HG02970 (cell line): Measurements from ENCODE around the gene GSC2.

Experiments
- ATAC-seq: cut with Tn5 transposase; IDR thresholded peaks from one replicate; pipeline ENCODE4 v1.9.1; 2021; ENCODE audit warnings: mild to moderate bottlenecking, moderate library complexity, moderate number of reproducible peaks; ENCODE audit not compliant: unreplicated experiment, low FRiP score

GSC2 gene

DNA sequence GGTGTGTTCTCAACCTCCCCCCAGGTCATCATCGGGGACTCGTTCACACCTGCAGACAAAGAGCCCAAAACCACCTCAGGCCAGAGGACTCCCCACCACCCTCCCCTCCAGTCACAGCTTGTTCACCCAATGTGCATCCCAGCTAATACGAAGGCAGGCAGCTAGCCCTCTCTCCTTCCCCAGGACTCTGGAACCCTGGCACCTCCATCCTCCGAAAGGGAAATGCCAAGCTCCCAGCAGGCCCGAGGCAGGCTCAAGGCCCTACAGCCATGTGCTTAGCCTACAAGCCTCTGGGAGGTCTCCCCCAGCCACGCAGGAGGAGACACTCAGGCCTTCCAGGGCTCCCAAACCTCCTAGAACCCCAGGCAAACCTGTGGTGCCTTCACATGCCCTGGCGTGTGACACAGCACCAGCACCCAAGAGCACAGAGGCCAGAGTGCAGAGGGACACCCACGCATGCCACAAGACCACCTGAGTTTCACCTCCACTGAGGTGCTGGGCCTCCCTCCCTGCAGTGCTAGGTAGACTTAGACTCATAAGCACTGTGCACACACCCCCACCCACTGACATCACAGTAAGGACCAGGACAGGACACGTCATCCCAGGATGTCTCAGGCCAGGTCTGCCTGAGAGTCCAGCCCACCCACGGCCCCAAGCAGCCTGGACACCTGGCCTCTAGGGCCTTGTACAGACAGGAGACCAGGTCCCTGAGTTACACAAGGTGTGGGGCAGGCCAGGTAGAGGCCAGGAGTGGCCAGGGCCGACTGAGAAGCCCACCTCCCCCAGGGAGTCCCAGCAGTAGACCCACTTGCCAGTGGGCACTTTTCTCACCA lies 12.5 kb downstream of the GSC2 start:
- no peak for ATAC-seq

DNA sequence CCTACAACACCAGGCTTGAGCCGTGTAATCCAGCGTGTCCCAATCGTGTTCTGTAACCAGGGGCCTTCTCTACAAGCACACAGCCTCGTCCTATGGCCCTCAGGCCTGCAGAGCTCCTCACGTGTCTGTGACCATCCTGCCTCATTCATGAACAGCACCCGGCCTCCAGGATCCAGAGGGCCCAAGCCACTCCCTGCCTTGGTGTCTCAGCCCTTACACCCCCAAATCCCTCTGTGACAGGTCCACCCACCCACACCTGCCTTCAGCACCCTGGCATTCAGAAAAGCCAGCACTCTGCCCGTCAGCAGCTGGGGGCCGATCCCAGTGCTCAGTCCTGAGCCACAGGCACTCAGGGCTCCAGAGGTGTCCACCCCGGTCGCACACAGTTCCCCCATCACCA lies 13.2 kb downstream of the GSC2 start:
- ATAC-seq, result no peak

DNA sequence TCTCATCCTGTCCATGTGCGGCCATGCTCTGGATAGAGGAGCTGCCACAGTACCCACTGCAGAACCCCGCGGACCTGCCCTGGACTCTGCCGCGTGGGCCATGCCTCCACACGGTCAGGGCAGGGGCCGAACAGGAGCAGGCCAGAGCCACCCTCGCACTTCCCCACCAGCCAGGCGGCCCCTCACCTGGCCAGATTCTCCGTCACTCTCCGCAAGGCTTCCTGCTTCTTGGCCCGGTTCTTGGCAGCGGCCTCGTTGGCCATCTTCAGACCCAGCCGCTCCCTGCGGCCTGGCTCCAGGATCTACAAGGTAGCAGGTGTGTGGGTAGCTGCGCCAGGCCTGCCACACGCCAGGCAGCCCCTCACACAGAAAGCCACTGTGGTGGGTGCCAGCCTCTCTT lies 15.2 kb downstream of the GSC2 start:
- no peak for ATAC-seq

DNA sequence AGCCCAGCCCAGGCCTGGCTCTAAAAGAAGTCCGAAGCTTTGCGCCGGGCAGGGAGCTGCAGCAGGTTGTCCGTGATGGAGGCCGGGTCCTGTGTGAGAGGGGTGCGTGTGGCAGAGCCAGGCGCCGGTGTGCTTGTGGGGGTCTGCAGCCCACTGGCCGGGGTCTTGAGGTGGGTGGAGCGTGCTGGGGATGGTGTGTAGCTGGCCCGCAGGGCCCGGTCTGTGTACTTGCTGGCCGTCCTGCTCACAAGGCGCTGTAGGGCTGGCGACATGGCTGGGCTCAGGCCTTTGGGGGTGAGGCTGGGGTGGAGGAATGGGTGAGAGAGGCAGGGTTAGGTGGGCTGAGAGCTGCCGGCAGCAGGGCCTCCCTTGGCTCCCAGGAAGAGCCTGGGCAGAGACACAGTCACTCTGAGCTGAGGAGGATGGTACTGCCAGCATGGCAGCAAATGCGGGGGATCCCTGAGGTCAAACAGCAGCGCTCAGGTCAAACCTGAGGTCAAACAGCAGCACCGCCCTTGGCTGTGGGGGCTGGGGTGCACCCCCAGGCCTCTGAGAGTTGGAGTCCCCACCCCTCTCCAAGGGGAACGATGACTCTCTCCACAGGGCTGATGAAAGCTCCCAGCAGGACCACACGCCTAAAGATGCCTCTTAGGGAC lies 15.8 kb downstream of the GSC2 start:
- ATAC-seq, result no peak

DNA sequence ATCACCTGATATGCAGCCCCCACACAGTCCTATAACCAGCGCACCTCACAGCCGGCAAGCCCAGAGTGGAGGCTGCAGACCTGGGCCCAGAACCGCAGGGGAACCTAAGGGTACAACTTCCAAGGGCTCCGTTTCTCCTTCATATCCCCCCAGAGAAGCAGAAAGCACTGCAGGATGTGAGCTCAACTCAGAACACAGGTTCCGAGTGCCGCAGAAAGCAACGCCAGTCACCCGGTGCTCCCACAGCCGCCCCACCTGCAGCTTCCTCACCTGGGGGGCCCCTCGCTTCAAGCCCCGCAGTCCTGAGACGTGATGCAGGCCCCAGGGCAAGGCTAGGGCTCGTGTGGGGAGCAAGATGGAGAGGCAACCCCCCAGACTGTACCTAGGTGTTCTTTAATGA lies 16.5 kb downstream of the GSC2 start:
- no peak for ATAC-seq

DNA sequence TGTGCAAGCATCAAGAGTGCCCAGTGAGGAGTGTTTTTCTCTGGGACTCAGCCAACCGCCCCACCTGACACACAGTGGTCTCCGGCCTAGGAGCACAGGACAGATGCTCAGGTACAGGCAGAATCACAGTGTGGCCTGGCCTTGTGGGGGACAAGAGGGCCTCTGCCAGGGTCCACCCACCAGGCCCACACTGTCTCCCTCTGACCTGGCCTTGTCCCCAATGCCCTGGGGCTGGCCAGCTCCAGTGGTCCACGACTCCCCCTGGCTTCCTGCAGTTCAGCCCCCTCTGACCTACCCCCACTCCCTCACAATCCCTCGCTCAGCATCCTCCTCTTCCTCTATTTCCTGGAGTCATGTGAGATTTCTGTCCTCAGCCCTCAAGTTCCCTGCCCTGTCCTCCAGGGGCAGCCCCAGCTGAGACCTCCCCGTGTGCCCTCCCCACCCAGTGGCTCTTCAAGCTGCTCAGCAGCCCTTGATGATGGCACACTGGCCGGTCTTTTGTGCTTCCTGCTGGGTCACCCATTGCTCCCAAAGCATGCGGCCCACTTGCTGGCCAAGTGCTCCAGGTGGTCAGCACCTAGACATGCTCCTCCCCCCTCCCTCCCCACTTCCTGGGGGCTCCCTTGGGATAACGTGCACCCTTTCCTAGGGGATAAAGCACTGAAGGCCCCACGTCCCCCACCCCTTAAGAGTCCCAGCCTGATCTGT lies 17.2 kb downstream of the GSC2 start:
- ATAC-seq, result no peak

DNA sequence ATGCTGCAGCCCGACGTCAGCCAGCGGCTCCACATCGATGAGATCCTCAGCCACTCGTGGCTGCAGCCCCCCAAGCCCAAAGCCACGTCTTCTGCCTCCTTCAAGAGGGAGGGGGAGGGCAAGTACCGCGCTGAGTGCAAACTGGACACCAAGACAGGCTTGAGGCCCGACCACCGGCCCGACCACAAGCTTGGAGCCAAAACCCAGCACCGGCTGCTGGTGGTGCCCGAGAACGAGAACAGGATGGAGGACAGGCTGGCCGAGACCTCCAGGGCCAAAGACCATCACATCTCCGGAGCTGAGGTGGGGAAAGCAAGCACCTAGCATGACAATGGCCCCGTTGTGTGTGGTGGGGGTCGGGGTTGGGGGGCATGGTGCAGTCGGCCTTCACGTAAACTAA lies 17.9 kb downstream of the GSC2 start:
- no peak for ATAC-seq

DNA sequence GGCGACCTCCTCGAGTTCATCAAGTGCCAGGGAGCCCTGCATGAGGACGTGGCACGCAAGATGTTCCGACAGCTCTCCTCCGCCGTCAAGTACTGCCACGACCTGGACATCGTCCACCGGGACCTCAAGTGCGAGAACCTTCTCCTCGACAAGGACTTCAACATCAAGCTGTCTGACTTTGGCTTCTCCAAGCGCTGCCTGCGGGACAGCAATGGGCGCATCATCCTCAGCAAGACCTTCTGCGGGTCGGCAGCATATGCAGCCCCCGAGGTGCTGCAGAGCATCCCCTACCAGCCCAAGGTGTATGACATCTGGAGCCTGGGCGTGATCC lies 18.4 kb downstream of the GSC2 start:
- no peak for ATAC-seq

DNA sequence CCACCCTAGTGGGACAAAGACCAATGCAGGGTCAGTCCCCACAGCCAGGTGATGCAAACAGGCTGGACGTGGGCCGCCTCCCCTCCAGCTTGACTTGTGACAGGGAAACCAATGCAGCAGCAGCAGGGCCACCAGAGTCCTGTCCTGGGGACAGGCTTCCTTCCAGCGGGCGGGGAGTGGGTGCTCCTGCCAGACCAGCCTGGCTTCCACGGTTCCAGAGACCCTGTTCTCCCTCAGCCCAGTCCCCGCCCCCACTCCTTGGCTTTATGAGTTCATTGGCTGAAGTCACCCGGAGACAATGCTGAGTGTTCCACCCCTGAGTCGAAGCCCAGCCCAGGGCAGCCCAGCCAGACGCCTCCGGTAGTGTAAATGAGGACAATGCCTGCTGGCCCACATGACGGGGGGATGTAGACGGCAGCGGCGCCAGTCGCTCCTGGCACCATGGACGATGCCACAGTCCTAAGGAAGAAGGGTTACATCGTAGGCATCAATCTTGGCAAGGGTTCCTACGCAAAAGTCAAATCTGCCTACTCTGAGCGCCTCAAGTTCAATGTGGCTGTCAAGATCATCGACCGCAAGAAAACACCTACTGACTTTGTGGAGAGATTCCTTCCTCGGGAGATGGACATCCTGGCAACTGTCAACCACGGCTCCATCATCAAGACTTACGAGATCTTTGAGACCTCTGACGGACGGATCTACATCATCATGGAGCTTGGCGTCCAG lies 19.0 kb downstream of the GSC2 start, which contains the start of gene TSSK2:
Gene TSSK2, plus strand, starts transcription at position 350 of the 726 bp plus-strand sequence. Its CDS starts 92 bp downstream, at position 442.
- no peak for ATAC-seq

DNA sequence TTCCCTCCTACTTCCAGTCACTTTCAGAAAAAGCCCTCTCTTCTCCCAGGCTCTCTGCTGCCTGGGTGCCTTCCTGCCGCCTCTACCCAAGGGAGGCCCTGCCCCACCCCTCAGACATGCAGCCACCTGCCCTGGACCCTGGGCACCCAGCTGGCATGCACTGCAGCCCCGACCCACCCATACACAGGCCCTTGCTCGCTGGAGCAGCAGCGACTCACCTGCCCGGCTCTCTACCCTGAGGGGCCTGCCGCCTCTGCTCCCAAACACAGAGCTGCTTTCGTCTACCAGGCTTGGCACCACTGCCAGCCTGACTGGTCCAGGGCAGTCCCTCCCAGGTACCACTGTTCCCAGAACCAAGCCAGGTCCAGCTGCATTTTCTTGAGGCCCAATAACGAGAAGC lies 20.2 kb downstream of the GSC2 start:
- ATAC-seq, result no peak

DNA sequence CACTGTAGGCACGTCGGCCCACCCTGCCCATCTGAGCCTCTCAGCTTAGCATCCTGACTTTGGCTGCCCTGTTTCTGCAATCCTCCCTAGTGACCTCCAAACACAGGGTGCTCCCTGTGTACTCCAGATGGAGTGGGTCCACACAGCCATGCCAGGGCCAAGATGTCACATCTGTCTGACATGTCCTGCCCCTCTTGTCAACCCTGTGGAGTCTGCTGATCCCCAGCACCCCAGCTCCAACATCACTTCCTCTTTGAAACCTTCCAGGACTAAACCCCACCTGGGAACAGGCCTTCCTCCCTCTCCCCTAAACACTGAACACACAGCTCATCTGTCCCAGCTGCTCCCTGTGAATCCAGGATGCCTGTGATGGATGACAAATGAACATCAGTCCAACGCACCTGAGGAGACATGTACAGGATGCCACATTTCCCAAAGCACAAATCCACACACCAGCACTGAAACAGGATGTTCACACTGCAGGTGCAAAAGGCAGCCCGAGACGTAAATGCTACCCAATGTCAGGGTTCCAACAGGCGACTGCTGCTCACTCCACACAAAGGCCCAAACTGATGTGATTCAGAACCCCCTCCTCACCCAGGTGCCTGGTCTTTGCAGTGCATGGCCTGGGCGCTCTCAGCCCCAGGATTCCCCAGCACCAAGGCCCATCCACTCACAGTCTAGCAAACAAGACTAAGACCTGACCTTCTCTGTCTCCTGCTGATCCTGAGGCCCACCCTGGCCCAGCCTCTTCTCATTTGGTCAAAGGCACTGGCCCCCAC lies 21.0 kb downstream of the GSC2 start:
- no peak for ATAC-seq

DNA sequence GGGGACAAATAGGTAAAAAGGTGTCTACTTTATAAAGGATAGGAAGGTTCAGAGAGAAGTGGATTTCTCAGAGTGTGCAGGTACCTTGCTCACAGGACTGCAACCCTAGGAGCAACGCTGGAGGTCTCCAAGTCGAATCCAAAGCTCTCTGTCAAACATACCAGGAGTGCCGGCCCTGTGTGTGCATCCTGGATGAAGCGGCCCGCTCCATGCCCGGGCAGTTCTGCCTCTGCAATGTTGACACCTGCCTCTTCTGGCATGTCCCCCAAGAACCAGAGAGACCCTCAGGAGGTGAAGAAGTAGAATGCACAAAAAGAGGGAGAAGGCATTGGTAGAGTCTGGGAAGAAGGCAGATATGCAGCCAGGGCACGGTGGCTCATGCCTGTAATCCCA lies 22.1 kb downstream of the GSC2 start:
- no peak for ATAC-seq

DNA sequence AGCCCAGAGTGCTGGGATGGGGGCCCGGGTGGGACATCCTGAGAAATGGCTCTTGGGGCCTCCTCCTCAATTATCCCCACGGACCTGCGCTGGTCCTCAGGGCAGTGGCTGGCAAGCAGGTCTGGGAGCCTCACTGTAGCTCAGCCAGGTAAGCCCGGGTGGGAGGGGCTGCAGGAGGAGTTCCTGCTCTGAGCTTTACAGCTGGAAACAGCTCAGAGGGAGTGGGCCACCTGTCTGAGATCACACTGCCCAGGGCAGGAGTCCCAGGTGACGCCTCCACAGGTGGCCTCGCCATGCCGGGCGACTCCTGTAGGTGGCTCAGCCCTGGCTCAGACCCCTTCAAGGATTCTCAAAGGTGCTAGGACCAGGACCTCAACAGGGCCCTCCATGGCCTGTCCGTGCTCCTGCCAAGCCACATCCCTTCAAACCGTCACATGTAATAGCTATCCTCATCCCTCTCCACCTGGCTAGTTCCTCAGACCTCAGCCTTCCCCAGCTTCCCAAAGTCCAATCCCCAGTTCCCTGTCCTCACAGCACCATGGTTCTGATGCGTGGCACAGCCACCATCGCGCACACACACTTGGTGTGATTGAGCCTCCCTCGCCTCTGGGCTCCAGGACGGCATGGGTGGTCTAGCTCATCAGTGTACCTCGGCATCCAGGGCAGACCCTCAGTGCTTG lies 22.6 kb downstream of the GSC2 start:
- ATAC-seq, result no peak

DNA sequence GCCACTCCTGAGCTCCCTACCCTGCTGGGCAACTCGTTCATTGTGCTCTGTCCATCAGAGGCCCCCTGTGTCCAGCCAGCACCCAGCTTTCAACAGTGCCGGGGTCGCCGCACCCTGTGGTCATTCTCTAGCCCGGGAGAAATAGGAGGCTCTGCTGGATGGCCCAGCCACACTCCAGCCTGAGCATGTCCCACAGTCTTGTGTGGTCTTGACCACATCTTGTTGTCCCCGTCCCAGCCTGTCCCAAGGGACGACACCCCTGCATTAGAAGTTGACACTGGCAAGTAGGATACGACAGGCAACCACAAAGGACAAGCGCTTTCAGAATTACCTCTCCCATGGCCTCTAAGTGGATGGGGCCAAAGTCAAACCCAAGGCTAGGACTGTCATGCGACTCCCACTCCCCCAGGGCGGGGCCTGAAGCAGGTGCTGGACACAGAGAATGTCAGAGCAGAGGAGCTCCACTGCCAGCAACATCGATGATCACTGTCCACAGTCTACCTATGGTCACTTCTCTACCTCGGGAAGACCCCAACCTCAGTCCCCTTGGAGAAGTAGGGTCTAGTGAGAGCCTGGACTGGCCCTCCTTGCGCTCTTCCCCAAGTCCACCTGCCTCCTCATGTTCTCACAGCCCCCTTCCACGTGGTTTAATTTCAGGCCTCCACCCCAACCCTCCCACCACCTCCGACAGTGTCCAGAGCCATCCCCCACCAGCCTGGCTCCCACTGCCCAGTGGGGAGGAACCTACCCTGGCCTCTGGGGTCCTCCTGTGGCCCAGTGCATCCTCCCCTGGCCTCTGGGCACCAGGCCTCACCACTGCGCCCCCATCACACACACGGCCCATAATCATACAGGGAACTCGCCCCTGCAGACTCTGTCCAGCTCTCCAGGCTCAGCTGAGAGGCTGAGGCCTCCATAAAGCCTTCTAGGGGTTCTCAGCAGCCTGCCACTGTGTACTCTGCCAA lies 23.5 kb downstream of the GSC2 start:
- no peak for ATAC-seq

DNA sequence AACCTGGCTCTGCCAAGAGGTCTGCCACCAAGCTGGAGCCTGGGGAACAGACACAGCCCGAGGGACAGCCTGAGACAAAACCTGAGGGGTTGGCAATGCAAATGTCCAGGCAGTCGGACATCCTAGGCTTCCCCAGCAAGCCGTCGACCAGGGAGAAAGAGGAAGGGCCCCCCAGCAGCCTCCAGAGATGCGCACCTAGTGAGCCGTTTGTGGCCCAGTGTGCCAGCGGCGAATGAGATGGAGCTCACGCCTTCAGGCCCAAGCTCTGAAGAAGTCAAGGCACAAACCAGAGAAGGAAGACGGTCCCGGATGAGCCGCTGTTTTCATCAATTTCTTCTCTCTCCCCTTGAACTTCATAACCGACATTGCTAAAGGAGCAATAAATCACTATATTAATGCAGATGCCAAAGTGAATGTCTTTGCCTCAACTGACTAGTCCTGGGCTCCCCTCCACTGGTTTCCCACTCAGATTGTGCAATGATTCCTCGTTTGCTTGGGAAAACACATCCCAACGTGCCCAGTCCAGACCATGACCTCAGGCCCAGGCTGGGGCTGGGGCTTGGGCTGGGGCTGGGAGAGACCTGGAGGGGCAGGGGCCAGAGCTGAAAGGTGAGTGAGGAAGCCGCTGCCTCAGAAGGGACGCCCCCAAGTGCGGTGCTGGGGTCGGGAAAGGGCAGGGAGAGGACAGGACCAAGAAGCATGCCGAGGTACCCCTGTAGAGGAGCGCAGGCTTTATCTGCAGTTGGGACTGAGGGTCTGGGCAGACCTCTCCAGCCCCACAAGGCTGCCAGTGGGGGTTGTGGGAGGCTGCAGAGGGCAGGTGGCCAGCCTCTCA lies 24.4 kb downstream of the GSC2 start:
- no peak for ATAC-seq

DNA sequence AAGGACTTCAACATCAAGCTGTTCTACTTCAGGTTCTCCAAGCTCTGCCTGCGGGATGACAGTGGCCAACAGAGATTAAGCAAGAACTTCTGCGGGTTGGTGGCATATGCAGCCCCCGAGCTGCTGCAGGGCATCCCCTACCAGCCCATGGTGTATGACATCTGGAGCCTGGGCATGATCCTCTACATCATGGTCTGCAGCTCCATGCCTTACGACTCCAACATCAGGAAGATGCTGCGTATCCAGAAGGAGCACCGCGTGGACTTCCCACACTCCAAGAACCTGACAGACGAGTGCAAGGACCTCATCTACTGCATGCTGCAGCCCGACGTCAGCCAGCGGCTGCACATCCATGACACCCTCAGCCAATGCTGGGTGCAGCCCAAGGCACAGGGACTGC lies 25.1 kb downstream of the GSC2 start:
- ATAC-seq, result no peak

DNA sequence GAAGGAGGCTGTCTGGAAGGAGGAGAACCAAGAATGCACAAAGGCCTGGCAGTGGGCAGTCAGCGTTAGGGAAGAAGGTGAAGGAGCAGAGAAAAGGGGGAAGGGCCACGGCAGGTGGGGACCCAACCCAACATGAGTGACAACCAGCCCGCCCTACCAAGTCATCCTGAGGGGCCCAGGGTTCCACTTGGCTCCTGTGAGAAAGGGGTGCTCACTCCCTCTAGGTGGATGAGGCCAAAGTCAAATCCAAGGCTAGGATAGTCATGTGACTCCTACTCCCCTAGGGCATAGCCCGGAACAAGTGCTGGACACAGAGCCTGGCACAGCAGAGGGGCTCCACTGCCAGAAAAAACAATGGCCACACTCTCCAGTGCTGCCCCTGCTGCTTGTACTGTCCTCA lies 25.7 kb downstream of the GSC2 start:
- ATAC-seq, result no peak

DNA sequence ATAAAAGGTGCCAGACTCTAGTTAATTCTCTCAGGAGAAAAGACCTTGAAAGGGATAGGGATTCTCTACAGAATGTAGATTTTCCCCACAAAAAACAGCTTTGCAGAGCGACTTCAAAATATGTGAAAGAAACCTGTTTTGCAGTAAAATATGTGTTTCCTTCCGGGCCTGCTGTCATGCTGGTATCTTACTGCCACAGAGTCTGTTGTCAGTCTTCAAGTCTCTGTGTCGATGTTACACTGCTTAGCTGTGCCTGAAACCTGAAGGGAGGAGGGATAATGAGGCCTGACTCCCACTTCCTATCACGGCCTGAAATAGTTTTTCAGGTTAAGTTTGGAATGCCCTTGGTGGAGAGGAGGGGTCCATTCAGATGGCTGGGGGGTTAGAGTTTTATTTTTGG lies 26.2 kb downstream of the GSC2 start:
- no peak for ATAC-seq
